ENCODE measurements around the gene ZFAND2B.

The ZFAND2B gene

DNA sequence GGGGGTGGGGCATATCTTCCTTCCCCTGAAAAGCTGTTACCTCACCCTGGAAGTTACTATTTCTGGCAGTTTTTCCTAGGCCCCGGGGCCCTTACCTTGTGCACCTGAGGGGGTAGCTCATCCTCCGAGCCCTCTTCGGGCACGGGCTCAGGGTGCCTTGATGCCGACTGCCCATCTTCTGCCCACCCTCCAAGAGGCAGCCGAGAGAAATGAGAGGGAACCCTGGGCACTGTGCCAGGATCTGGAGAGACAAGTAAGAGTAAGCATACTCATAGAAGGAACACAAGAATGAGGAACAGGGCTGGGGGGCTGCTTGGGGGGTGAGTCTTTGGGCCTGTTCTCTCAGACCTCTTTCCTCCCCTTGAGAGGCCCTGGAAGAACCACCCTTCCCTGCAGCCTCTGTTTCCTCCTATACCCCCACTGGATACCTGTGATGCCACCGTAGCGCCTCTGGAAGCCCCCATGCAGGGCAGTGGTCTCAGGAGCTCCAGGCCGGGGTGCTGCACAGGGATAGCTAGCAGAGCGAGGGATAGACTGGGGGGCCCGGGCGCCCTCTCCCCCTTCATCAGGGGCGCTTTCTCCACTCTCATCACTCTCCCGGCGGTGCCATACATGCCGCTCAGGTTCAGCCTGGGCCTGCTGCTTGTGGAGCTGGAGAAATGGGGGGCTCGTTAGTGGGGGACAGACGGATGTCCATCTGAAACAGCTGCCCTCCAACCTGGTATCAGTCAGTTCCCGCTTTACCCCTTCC is 14.2 kb downstream of the ZFAND2B start:
- DNase-seq (ENCODE audit: low spot score) = no peak

DNA sequence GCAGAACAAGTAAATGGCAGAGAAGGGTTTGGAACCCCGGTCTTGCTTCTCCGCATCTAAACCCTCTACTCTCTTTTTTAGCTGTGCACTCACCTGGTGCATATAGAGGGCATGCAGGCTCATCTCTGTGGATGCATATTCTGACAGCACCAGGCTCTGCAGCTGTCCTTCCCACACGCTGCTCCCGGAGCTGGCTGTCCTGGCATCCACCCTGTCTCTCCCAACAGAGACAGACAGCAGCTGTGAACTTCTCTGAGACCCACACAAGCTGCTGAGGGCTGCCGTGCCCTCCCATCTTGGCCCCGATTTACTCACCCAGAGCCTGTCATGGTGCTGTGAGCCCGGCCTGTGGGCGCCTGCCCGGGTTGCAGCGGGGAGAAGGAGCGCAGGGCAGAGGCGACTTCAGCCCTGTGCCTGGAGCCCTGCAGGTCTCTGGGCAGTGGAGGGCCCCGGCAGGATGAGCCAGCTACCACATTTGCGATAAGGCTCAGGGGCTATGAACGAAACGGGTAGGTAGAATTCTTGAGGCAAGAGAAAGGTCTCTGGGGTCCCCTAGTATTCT is 15.5 kb downstream of the ZFAND2B start:
- no peak for DNase-seq (ENCODE audit: low spot score)

DNA sequence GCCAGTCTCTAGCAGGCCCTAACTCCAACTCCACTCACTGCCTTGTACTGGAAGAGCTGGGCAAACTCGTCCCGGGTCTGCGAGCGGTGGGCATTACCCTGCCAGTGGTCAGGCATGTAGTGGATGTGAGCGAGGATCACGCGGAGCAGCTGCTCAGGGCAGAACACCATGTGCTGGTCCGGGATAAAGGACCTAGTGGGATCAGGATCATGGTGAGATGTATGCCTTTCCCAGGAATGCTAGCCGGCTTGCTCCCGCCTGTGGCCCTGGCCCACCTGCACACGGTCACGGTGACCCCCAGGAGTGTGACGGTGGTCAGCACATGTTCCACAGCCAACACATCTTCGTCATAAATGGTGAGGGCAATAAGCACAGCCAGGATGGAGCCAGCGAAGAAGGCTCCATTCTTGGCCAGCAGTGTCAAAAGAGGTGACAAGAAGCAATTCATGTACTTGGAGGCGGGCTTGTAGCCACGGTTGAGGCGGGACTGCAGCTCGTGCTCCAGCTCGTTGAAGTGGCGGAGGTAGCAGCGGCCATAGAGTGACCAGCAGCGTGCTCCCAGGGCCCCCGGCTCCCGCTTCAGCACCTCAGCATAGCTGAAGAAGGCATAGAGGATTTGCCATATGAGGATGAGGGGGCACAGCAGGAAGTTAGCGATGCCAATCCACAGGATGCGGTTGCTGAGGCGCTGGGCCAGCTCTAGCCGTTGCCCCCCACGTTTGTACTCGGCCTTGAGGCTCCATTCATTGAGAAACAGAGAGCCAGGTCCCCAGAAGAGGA is 17.4 kb downstream of the ZFAND2B start:
- no peak for DNase-seq (ENCODE audit: low spot score)

DNA sequence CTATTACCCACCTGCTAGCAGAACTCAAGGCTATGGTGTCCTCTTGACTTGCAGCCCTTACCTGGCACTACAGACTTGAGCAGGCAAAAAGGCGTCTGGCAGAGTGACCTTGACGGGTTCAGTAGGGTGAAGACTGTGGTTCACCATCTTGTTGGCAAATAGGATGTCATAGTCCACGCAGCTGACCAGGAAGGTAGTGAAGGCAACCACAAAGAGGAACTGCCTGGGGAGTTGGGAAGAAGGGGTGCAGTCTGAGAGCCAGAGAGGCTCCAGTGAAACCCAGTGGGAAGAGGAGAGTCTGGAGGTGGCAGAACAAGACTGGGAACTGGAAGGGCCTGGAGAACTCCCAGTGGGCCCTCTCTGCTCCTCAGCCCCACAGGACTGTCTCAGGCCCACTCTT is 18.8 kb downstream of the ZFAND2B start:
- no peak for DNase-seq (ENCODE audit: low spot score)

DNA sequence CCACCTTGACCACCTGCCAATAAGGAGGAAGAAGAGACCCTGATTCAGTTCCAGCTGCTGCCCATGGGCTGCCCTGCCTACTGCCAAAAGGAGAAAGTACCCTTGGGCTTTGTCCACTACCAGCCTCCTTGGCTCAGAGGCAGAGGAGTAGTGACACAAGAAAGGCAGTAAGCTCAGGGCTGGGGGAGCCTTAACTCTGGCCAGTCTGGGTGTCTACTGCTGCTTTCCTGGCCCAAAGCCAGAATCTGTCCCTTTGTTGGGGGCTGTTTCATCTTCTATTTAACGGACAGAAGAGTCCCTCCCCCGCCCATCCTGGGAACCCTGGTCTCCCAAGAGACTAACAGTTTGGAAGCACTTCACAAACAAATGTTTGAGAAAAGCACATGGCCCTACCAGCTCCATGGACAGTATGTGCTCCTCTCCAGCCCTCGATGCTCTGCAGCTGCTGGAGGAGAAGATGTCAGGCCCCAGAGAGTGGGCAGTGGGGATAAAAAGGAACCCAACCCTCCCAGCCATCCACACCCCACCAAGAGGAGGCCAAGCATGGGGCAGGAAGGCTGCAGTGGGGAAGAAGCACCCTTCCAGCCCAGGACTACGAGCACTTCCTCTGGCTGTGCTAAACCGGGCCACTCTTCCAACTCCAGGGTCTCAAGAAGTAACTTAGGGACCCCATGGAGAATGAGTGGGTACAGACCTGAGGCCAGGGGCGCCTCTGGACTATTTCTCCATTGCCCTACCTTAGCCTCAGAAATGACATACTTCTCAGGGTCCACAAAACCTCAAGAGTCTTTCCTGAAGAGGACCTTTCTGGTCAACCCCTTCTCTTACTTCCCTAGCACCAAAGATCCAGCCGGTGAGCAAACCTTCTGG is 21.7 kb downstream of the ZFAND2B start:
- no peak for DNase-seq (ENCODE audit: low spot score)

DNA sequence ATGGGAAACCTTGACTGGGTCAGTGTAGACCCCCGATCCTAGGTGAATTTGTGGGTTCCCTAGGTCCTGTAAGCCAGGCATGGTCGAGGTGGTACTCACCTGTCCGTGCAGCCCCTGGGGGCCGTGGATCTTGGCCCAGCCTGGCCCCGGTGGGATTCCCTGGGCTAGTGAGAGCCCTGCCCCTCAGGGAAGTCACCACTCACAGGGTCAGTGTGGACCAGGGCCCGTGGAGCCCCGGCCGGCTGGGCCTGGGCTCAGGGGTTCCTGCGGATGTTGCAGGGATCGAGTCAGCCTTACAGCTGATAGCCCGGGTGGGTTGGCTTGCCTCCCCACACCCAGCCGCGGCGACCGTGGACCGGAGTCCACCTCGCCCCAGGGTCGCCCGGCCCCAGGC is 22.3 kb downstream of the ZFAND2B start:
- no peak for DNase-seq (ENCODE audit: low spot score)

DNA sequence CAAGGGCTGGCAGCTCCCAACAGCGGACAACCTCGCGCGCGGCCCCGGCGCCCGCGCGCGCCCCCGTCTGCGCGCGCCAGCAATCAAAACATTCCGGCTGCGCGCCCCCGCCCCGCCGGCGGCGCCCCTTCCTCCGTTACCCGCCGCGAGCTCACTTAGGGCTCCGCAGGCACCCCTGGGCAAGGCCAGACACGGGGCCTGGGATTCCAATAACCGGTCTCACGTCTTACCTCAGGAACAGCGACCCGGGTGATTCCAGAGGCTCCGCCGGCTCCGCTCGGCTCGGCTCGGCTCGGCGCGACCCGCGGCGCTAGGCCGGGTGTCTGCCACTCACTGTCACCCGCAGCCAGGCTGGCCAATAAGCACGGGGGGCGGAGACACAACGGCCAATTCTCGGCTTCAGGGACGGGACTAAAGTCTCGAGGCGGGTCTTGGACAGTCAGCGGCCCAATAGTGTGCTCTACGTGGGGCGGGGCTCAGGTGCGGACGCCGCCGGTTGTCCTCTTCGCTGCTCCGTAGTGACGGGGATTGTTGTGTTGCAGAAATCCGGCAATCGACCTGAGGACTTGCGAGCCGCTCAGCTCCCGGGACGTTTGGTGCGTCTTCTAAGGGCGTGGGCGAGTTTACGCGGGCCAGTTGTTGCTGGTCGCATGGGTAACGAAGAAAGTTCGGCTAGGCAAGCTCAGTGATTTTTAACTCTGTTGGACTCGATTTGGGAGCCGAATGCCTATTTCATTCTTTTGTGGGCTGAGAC is 22.9 kb downstream of the ZFAND2B start, which contains the start of the genes ANKZF1 and ATG9A:
TSS of gene ANKZF1 (plus strand) at position 502 of the 754 bp plus-strand sequence. CDS start 452 bp downstream, outside the sequence.
TSS of gene ATG9A (minus strand) at position 332 of the 754 bp plus-strand sequence. CDS start 1,612 bp downstream, outside the sequence.
- DNase-seq (ENCODE audit: low spot score) = peak; percentile 99

DNA sequence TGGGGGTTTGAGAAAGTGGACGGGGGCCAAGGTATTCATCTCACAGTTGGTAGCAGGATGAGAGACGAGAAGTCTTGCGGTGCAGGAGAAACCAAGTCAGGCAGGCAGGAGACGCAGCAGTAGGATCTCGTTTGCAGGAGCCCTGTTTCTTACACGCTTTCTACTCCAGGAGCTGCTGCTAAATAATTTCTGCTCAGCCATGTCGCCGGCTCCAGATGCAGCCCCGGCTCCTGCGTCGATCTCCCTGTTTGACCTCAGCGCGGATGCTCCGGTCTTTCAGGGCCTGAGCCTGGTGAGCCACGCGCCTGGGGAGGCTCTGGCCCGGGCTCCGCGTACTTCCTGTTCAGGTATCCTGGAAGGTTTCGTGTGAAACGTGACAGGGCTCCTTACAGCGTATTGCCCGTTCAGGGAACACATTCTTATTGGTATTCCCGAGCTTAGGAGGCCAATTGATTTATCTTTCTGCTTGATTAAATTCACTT is 23.5 kb downstream of the ZFAND2B start:
- no peak for DNase-seq (ENCODE audit: low spot score)

DNA sequence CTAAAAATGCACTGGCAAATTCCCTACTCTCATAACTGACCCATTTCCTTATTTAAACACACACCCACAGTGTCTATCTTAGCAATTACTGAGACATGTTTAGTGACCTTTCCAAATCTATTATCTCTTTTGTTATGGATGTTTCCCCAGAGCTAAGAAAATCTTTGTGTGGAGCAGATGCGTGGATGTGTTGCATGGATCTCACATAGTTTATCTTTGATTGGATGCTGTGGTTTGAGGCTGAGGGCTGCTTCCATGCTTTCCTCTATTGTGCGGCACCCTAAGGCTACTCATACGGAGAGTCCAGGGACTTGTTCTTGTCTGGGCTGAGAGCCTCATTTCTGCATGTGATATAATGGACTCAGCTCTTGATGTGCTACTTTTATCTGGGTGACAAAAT is 27.7 kb downstream of the ZFAND2B start:
- DNase-seq (ENCODE audit: low spot score) = no peak

DNA sequence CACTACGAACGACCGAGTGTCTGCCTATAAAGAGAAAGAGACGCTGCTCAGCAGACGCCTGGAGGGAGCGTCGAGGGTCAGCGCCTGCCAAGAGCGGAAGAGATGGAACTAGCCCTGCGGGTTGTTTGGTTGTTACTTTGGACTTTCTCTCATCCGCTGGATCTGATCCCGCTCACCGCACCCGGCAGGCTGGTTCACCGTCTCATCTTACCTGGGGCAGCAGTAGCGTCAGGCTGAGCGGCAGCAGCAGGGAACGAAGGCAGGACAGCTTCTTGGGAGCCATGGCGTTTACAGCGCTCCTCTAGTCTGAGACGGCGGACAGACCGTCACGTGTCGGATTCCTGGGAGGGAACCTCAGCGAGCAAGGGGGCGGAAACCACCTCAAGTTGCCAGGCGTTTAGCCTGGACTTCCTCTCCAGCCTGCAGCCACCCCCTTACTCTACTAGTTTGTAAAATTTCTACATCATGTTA is 36.7 kb downstream of the ZFAND2B start:
- DNase-seq (ENCODE audit: low spot score) = no peak

DNA sequence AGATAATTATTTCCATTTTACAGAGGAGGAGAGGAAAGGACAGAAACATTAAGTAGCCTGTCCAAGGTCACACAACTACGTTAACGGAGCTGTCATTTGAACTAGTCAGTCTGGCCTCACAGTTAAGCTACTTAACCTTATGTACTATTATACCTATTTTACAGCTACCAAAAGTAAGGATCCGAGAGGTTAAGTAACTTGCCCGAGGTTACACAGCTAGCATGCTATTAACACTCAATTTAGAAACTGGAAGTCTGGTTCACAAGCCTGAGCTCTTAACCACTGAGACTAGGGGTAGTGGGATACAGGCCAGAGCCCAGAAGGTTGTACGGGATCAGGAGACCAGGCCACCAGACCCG is 38.2 kb downstream of the ZFAND2B start:
- no peak for DNase-seq (ENCODE audit: low spot score)

DNA sequence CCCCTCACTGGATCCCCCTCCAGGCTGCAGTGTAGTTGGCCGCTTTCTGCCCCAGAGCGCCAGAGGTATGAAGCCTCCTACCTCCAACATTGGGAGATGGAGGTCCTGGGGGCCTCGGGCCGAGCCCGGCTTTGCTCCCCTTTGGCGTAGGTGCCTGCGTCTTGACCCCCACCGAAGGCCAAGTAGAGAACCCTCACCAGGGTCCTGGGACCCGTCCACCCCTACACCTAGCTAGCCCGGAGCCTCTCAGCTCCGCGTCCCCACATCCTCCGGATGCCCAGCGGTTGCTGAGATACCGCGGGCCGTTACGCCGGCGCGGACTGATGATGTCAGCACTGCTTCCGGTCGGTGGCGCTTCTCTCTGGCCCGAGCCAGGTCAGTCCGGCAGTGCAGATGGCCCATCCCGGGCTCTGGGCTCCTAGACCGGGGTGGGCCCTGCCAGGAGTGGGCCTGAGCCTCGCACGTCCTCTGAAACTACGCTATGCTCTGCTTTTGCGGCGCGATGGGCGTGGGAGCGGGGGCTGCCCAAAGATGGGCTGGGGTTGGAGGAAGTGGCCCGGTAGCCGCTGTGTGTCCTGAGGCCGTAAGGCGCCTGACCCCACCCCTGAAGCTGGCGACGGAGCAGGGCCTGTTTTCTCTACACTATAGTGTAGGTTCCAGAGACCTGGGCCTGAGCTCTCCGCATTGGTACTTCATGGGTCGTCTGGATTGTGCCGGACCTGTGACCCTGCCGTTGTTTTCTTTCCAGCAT is 38.7 kb downstream of the ZFAND2B start, which contains the start of the genes GLB1L and STK16:
TSS of gene GLB1L (minus strand) at position 297 of the 751 bp plus-strand sequence. CDS start 1,871 bp downstream, outside the sequence.
TSS of gene STK16 (plus strand) at position 332 of the 751 bp plus-strand sequence. CDS start 521 bp downstream, outside the sequence.
- peak; percentile 87 for DNase-seq (ENCODE audit: low spot score)

DNA sequence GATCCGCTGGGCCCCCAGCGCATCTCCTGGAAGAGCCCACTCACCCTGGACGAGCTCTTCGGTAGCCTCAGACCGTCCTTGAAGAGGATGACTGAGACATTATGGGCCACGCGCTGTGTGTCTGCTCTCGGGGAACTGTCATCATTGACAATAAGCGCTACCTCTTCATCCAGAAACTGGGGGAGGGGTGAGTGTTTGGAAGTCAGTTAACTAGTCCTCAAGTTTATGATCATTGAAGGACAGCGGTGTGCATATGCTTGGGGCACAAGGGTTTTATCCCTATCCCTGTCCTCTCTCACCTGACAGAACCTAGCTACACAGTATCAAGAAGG is 39.3 kb downstream of the ZFAND2B start:
- DNase-seq (ENCODE audit: low spot score) = no peak

DNA sequence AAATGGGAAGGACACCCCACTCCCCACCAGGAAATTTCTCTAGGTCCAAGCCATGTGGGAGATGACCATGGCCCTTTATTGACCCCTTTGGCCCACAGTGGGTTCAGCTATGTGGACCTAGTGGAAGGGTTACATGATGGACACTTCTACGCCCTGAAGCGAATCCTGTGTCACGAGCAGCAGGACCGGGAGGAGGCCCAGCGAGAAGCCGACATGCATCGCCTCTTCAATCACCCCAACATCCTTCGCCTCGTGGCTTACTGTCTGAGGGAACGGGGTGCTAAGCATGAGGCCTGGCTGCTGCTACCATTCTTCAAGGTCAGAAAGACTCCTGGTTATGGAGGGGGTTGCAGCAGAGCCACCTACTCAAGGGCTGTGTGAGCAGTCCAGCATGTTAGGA is 40.0 kb downstream of the ZFAND2B start:
- DNase-seq (ENCODE audit: low spot score) = no peak

DNA sequence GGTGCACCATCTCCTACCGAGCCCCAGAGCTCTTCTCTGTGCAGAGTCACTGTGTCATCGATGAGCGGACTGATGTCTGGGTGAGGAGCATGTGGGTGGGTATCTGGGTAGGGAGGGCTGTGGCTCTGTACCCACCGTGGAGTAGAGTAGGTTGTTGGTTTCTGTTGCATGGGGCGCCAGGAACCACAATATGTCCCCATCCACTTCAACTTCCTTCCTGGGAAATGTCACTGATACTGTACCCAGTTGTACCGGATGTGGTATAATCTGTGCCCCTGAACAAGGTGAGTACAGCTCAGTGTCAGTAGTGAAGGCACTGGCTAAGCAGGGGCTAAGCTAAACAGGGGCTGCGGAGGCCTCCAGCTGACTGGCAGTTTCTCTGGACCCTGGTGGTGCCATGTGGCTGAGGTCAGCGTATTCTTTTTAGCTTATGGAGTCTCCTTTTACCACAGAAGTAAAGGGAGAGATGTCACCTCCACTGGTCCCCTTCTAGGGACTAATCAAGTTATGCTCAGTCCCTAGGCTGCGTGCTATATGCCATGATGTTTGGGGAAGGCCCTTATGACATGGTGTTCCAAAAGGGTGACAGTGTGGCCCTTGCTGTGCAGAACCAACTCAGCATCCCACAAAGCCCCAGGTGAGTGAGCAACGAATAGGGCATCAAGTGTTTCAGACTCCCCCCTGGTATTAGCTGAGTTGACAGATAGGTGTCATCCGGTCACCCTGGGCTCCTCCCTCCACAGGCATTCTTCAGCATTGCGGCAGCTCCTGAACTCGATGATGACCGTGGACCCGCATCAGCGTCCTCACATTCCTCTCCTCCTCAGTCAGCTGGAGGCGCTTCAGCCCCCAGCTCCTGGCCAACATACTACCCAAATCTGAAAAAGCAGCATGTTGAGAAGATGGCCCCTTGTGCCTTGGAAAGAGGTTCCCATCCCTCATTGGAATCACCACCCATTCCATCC is 41.4 kb downstream of the ZFAND2B start:
- DNase-seq (ENCODE audit: low spot score) = peak; percentile 82

DNA sequence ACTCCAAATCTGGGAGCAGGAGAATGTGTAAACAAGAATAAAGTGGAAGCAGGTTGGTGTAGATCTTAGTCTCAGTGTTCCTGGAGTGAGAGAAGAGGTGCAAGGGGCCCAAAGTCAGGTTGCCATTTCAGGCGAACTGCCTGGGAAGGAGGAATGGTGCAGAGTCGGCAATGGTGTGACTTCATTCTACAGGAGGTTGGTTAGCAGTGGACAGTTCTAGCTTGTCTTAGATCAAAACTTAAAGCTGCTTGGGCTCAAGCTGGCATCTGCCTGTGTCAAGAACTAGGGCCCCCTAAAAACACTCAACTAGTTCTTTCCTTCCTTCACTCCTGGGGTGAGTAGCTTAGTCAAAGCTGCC is 42.2 kb downstream of the ZFAND2B start:
- no peak for DNase-seq (ENCODE audit: low spot score)

DNA sequence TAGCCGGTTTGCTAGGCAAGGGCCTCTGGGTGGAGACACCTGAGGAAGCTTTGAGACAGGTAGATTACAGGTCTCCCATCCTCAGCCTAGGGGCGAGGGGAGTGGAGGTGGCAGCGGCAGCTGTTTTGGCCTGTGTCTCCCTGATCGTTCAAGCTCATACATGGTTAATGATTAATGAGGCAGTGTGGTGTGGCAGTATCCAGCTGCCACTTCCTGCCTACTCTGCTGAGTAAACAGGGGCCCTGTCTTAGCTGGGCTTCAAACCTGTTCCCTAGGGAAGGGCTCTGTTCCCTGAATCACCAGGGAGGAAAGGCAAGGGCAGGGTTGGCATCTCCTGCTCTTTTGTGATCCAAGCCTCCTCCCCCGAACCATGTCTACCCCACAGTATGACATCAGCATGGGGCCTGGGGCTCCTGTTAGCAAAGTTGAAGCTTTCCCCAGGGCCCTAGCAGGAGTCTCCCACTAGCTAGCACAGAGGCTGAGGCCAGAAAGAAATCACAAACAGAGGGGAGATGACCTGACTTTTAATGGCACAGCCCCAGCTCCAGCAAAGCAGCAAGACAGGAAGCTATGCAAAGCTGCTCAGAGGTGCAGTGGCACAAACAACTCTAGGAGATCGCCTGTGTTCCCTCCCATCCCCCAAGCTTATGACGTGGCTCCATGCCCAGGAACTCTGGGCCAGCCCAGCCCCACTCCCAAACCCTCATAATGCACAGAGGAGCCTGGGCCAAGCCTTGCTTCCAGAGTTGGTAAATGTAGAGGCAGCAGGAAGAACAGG is 42.8 kb downstream of the ZFAND2B start:
- peak; percentile 55 for DNase-seq (ENCODE audit: low spot score)

Measured in CD4-positive, alpha-beta T cell treated with Interleukin-2 at 100 ng/mL for 4 hours (primary cell).